Lower leg skin (tissue), 3 donors: ENCODE data around the gene DENND1A.

ENCODE experiments used
- POLR2A ChIP-seq, 2 donors: fragments of 450-650 bp; IDR thresholded peaks; one replicate each; pipeline ENCODE4 v1.6.1; 2016 to 2017; ENCODE audit warnings: antibody characterized with exemption in 2 of 2, mild to moderate bottlenecking in 1 of 2, moderate library complexity in 1 of 2
- TF ChIP-seq, protein P1 (sequence below), 3 donors: fragments of 450-650 bp; IDR thresholded peaks; one replicate each; pipeline ENCODE4 v1.5.1; 2016; ENCODE audit warnings: antibody characterized with exemption in 3 of 3, mild to moderate bottlenecking in 3 of 3, moderate library complexity in 2 of 3

DNA sequence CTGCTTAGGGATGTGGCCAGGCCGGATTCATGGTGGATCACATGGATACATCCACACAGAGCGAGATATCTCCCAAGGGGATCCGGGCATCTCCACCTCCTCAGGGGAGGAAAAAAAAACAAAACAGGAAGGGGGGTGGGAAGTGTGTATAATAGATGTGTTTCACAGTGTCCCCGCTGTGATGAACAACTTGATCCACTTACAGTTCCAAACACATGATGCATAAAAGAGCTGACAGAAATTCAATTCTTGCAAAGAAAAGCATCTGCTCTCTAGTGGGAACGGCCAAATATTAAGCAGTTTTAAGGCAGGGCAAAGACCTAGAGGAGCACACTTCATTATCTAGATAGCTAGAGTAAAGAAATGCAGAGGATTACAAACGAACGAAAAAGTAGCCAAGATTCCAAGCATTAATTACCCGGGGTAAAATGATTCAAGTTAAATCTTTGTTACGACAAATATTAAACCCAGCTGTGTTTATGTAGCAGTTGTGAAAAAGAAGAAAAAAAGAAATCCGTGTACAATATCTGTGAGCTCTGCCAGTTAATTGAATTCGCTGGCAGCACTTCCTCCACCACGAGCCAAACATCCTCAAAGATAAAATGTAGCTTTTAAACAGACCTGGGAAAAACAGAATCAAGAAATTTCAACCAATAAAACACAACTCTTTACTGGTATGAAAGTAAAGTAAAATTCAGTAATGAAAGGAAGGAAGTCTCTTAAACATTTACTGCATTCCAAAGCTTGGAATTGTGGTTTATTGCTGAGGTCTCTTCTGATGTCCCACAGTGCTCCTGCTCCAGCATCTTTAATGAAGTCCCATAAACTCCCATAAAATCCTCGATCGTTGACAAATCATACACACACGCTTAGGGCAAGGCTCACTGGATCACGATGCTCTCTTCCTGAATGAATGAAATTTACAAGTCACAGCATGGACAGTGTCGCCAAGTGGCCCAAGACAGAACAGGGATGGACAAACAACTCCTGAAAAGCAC is 360.9 kb downstream of the DENND1A start:
- TF ChIP-seq, protein P1, sequence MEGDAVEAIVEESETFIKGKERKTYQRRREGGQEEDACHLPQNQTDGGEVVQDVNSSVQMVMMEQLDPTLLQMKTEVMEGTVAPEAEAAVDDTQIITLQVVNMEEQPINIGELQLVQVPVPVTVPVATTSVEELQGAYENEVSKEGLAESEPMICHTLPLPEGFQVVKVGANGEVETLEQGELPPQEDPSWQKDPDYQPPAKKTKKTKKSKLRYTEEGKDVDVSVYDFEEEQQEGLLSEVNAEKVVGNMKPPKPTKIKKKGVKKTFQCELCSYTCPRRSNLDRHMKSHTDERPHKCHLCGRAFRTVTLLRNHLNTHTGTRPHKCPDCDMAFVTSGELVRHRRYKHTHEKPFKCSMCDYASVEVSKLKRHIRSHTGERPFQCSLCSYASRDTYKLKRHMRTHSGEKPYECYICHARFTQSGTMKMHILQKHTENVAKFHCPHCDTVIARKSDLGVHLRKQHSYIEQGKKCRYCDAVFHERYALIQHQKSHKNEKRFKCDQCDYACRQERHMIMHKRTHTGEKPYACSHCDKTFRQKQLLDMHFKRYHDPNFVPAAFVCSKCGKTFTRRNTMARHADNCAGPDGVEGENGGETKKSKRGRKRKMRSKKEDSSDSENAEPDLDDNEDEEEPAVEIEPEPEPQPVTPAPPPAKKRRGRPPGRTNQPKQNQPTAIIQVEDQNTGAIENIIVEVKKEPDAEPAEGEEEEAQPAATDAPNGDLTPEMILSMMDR (IDR thresholded peaks at IDR 0.05), result no peak
- no peak for TF ChIP-seq POLR2A (IDR thresholded peaks at IDR 0.05)
